Measurements from ENCODE around the gene PRKCQ.
"Not testable (repeated sequence)": the region's sequence is repeated elsewhere in the genome, so short reads cannot be mapped to it uniquely, and the experiment has no call there.

PRKCQ gene

GRCh38 chr10:6402349-6402709, 177.7 kb downstream of the PRKCQ start:
- peak in 1 of 3 experiments; percentile 19 for DNase-seq

- DNase-seq, result peak; percentile 35 to 86 (median 73)
Measured at GRCh38 chr10:6401558-6402348, 178.3 kb downstream of the PRKCQ start.

- no peak for DNase-seq
Measured at GRCh38 chr10:6400821-6401465, 179.1 kb downstream of the PRKCQ start.

- no peak for DNase-seq
Measured at GRCh38 chr10:6400331-6400730, 179.7 kb downstream of the PRKCQ start.

- DNase-seq, result no peak
Measured at GRCh38 chr10:6399879-6400278, 180.2 kb downstream of the PRKCQ start.

GRCh38 chr10:6399231-6399741, 180.8 kb downstream of the PRKCQ start:
- DNase-seq, result no peak

- DNase-seq, result no peak
Measured at GRCh38 chr10:6398399-6398798, 181.7 kb downstream of the PRKCQ start.

GRCh38 chr10:6396652-6397051, 183.4 kb downstream of the PRKCQ start:
- DNase-seq, result peak in 1 of 3 experiments; percentile 25

- DNase-seq, result no peak
Measured at GRCh38 chr10:6396226-6396625, 183.8 kb downstream of the PRKCQ start.

GRCh38 chr10:6395606-6396005, 184.5 kb downstream of the PRKCQ start:
- no peak for DNase-seq

GRCh38 chr10:6394084-6394483, 186.0 kb downstream of the PRKCQ start:
- DNase-seq, result no peak

- no peak for DNase-seq
Measured at GRCh38 chr10:6393168-6393567, 186.9 kb downstream of the PRKCQ start.

- DNase-seq, result no peak
Measured at GRCh38 chr10:6390213-6390845, 189.7 kb downstream of the PRKCQ start.

GRCh38 chr10:6388261-6388893, 191.7 kb downstream of the PRKCQ start:
- DNase-seq, result no peak

- DNase-seq, result no peak
Measured at GRCh38 chr10:6386960-6387359, 193.1 kb downstream of the PRKCQ start.

- no peak for DNase-seq
Measured at GRCh38 chr10:6386346-6386745, 193.7 kb downstream of the PRKCQ start.

- DNase-seq, result no peak
Measured at GRCh38 chr10:6385665-6386064, 194.4 kb downstream of the PRKCQ start.

GRCh38 chr10:6384847-6385246, 195.2 kb downstream of the PRKCQ start:
- no peak for DNase-seq

- no peak for DNase-seq
Measured at GRCh38 chr10:6384031-6384430, 196.0 kb downstream of the PRKCQ start.

- no peak for DNase-seq
Measured at GRCh38 chr10:6383096-6383812, 196.8 kb downstream of the PRKCQ start.

GRCh38 chr10:6382081-6382480, 198.0 kb downstream of the PRKCQ start:
- DNase-seq, result no peak

GRCh38 chr10:6380478-6380877, 199.6 kb downstream of the PRKCQ start:
- DNase-seq, result not testable (repeated sequence)
